HG03460 (cell line): ENCODE data around the gene ASMTL.
"Not testable (repeated sequence)": the region's sequence is repeated elsewhere in the genome, so short reads cannot be mapped to it uniquely, and the experiment has no call there.

Experiments used
- ATAC-seq: cut with Tn5 transposase; IDR thresholded peaks from one replicate; pipeline ENCODE4 v1.9.1; 2021; ENCODE audit not compliant: unreplicated experiment

ASMTL gene

GRCh38 chrX:1442016-1442665, 10.6 kb downstream of the ASMTL start:
- no peak for ATAC-seq

GRCh38 chrX:1440506-1440905, 12.2 kb downstream of the ASMTL start:
- no peak for ATAC-seq

- ATAC-seq = no peak
Observed at GRCh38 chrX:1435241-1435895, 17.3 kb downstream of the ASMTL start.

- no peak for ATAC-seq
Observed at GRCh38 chrX:1434871-1435240, 17.9 kb downstream of the ASMTL start.

GRCh38 chrX:1433646-1434357, 18.9 kb downstream of the ASMTL start:
- no peak for ATAC-seq

GRCh38 chrX:1430451-1430850, 22.3 kb downstream of the ASMTL start:
- no peak for ATAC-seq

- no peak for ATAC-seq
Observed at GRCh38 chrX:1427756-1428155, 25.0 kb downstream of the ASMTL start.

GRCh38 chrX:1426321-1426720, 26.4 kb downstream of the ASMTL start:
- ATAC-seq = not testable (repeated sequence)

- no peak for ATAC-seq
Observed at GRCh38 chrX:1425381-1425780, 27.3 kb downstream of the ASMTL start.

GRCh38 chrX:1424147-1424851, 28.4 kb downstream of the ASMTL start:
- ATAC-seq = no peak

GRCh38 chrX:1423215-1423614, 29.5 kb downstream of the ASMTL start:
- no peak for ATAC-seq

- ATAC-seq = no peak
Observed at GRCh38 chrX:1422135-1422465, 30.6 kb downstream of the ASMTL start.

GRCh38 chrX:1421433-1422134, 31.1 kb downstream of the ASMTL start:
- ATAC-seq = no peak

GRCh38 chrX:1420371-1420770, 32.3 kb downstream of the ASMTL start:
- no peak for ATAC-seq

GRCh38 chrX:1419545-1420355, 33.0 kb downstream of the ASMTL start:
- no peak for ATAC-seq

- ATAC-seq = no peak
Observed at GRCh38 chrX:1418901-1419544, 33.7 kb downstream of the ASMTL start.

GRCh38 chrX:1417921-1418771, 34.6 kb downstream of the ASMTL start:
- no peak for ATAC-seq

- no peak for ATAC-seq
Observed at GRCh38 chrX:1416965-1417760, 35.5 kb downstream of the ASMTL start.
